Measurements from ENCODE around the gene PLBD1. TPM values are rescaled to one million over a fixed set of nuclear protein-coding genes. Genes with fewer than 3 reads are reported as not detected.

PLBD1 gene
- total RNA-seq, 1 experiment from 2014 or later: not detected

DNA sequence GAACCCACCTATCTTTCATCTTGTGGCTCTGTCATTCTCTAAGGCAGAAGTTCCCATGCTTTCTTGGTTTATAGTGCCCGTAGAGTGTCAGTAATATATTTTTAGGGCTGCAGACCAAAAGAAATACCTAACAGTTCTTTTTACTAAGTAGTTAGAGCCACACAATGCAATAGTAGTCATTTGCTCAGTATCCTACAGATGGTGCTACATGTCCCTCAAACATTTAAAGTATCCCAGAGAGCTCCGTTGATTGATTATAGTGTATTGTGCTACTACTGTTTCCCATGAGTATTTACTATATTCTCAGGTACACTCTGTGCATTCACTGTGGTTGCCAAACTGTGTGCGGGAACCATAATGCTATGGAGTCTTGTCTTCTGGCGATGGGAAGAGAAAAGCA is 4.7 kb upstream of the PLBD1 start:
- DNase-seq (ENCODE audit: low spot score): no peak
- in situ Hi-C loops (cut with HindIII; ENCODE audit: low sequenced_read_pairs): no loop called here

DNA sequence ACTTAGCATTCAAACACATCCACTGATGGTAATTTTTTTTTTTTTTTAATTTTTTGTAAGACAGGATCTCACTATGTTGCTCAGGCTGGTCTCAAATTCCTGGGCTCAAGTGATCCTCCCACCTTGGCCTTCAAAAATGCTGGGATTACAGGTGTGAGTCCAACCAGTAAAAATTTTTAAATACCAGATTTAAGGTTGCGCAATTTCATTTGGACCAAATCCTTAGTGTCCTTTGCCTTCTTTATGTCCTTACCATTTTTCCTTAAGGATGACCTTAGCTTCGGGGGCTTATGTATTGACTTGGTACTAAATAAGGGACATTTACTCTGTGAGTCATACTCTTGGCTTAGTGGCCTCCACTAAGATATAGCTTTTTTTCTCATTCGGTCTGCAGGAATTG is 4.1 kb upstream of the PLBD1 start:
- in situ Hi-C loops (cut with HindIII; ENCODE audit: low sequenced_read_pairs): no loop called here
- no peak for DNase-seq (ENCODE audit: low spot score)

GRCh38 chr12:14570231-14570630 is 2.5 kb upstream of the PLBD1 start:
- DNase-seq (ENCODE audit: low spot score): no peak
- in situ Hi-C loops (cut with HindIII; ENCODE audit: low sequenced_read_pairs): no loop called here

- in situ Hi-C loops (cut with HindIII; ENCODE audit: low sequenced_read_pairs): no loop called here
- no peak for DNase-seq (ENCODE audit: low spot score)
These were observed 3.2 kb downstream of the PLBD1 start for GRCh38 chr12:14564336-14564959.

DNA sequence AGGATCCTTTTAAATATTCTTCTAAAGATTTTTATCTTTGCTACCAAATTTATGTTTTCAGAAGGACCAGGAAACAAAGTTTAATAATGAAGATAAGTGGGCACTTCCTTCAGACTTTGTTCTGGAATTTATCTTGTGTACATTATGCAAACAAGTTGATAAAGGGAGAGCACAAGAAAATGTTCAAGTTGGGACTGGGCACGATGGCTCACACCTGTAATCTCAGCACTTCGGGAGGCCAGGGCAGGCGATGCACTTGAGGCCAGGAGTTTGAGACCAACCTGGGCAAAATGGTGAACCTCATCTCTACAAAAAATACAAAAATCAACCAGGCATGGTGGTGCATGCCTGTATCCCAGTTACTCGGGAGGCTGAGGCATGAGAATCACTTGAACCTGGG is 4.6 kb downstream of the PLBD1 start:
- in situ Hi-C loops (cut with HindIII; ENCODE audit: low sequenced_read_pairs): no loop called here
- DNase-seq (ENCODE audit: low spot score): no peak

- in situ Hi-C loops (cut with HindIII; ENCODE audit: low sequenced_read_pairs): no loop called here
- DNase-seq (ENCODE audit: low spot score): no peak
These were observed 5.4 kb downstream of the PLBD1 start for GRCh38 chr12:14562279-14562678.

GRCh38 chr12:14561677-14562238 is 5.9 kb downstream of the PLBD1 start:
- DNase-seq (ENCODE audit: low spot score): no peak
- in situ Hi-C loops (cut with HindIII; ENCODE audit: low sequenced_read_pairs): no loop called here

GRCh38 chr12:14560904-14561574 is 6.6 kb downstream of the PLBD1 start:
- in situ Hi-C loops (cut with HindIII; ENCODE audit: low sequenced_read_pairs): no loop called here
- no peak for DNase-seq (ENCODE audit: low spot score)

- DNase-seq (ENCODE audit: low spot score): no peak
- in situ Hi-C loops (cut with HindIII; ENCODE audit: low sequenced_read_pairs): no loop called here
These were observed 9.2 kb downstream of the PLBD1 start for GRCh38 chr12:14558473-14558959.

DNA sequence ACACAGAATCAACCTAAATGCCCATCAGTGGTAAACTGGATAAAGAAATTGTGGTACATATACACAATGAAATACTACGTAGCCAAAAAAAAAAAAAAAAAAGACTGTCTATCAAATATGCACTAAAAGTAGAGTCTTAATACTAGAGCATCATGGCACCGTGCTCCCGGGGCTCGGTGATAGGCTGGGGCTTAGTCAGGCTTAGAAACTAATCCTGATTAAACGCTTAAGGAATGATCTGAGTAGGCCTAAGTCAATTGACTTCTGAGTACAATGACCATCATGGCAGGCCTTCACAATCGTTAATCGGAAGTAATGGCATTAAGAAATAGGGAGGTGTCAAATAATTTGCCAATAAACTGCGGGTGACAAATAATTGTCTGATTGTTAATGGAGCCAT is 9.7 kb downstream of the PLBD1 start:
- in situ Hi-C loops (cut with HindIII; ENCODE audit: low sequenced_read_pairs): no loop called here

DNA sequence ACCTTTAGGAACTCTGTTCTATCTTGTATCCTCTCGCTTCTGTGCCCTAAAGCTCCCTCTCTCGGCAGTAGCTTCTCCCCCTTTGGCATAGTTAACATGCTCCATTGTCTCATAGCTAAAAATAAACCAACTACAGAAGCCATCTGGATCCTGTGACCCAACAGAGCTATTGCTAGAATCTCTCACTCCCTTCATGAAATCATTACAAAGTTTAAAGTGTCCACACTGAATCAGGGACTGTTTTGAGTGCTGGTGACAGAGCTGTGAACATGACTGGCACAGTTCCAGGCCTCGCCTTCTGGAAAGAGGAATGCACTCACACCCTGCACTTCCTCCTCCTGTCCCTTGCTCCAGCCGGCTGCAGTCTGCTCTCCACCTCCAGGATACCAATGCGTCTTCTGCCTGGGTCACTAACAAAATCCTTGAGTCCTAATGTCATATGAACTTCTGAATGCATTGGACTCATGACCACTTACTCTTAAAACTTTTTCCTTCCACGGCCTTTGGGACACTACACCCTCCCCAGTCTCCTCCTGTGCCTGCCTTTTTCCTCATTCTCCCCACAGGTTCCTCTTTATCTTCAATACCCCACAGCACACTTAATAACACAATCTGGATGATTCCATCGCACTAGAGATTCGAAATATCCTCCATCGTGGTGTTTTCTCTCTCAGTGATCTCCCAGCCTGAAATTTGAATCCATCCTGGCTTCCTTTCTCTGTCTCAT is 13.2 kb downstream of the PLBD1 start:
- DNase-seq (ENCODE audit: low spot score): peak; percentile 66
- in situ Hi-C loops (cut with HindIII; ENCODE audit: low sequenced_read_pairs): no loop called here

More for the DNA sequence above, 9.7 kb downstream of the PLBD1 start:
- DNase-seq (ENCODE audit: low spot score): no peak

DNA sequence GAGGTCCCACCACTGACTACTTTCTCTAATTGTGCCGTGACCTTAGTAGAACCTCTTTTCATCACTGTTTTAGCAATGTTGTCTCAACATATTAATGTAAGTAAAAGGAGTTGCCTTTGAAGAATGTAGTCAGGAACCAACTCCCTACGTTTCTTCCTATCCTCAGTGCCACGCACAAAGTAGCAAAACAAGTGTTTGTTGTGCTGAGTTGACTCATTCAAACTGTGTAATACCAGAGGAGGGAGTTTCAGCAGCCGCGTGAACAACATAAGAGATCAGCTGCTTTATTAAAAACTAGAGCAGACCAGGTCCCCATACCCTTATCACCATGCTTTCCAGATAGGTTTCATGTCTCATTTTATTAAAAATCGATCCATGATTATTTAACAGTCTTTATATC is 19.1 kb downstream of the PLBD1 start:
- no peak for DNase-seq (ENCODE audit: low spot score)
- in situ Hi-C loops (cut with HindIII; ENCODE audit: low sequenced_read_pairs): no loop called here

- in situ Hi-C loops (cut with HindIII; ENCODE audit: low sequenced_read_pairs): no loop called here
- DNase-seq (ENCODE audit: low spot score): no peak
These were observed 20.1 kb downstream of the PLBD1 start for GRCh38 chr12:14547571-14547970.

- no peak for DNase-seq (ENCODE audit: low spot score)
- in situ Hi-C loops (cut with HindIII; ENCODE audit: low sequenced_read_pairs): no loop called here
These were observed 22.2 kb downstream of the PLBD1 start for GRCh38 chr12:14545144-14546124.

DNA sequence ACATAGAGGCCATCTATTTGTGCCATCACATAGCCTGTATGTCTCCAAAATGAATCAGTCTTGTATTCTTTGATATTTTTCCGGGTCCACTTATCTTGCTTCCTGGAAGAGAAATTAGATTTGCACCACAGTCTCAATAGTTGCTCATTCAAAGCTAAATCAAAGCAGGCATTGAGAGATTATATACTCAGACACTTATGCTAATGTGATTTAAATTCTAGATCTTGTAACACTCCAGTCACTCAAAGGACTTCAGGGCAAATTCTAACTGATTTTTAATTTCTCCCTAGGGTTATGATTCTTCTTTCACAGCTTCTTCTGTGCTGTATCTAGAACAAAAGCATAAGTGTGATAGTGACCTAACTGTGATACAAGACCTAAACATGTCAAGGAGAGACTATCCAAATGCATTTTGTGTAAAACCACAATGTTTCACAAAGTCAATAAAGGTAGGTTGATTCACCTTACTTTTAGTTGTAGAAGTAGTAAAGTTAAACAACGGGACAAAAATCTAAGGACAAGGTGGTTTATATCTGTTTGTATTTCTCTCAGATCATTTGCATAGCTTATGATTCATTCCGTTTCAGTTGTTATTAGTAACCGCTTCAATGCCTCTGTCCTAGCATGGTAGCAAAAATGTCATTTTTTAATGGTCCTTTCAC is 26.8 kb downstream of the PLBD1 start:
- no peak for DNase-seq (ENCODE audit: low spot score)
- in situ Hi-C loops (cut with HindIII; ENCODE audit: low sequenced_read_pairs): no loop called here

DNA sequence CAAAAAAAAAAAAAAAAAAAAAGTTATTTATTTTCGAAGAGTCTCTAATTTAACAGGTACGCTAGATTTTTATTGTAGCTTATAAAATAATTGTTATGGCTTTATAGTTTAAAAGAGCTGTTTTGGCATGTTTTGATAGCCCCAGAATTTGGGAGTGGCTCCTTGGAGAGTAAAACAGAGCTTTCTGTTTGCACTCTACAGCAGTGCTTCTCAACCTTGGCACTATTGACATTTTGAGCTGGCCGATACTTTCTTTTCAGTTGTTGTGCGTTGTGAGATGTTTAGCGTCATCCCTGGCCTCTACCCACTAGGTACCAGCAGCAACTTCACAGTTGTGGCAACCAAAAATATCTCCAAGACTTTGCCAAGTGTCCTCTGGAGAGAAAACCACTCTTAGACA is 30.6 kb downstream of the PLBD1 start:
- DNase-seq (ENCODE audit: low spot score): no peak
- in situ Hi-C loops (cut with HindIII; ENCODE audit: low sequenced_read_pairs): no loop called here

DNA sequence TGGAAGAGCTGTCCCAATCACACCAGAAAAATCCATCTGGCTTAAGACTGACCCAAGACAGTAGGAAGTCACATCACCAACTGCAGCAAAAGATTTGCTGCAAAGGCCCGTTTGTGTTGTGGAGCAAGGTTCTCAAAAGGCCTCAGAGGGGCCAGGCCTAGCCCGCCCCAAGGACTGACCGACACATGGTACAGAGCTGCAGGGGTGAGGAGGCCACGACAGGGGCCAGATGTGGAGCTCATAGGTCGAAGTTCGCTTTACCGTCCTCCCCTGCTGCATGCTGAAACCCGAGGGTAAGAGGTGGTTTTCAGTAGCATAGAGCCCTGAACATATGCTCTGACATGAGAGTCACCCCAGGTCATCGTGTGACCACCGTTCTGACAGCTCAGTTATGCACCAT is 35.5 kb downstream of the PLBD1 start:
- DNase-seq (ENCODE audit: low spot score): no peak
- in situ Hi-C loops (cut with HindIII; ENCODE audit: low sequenced_read_pairs): no loop called here

GRCh38 chr12:14525964-14526363 is 41.7 kb downstream of the PLBD1 start:
- DNase-seq (ENCODE audit: low spot score): no peak
- in situ Hi-C loops (cut with HindIII; ENCODE audit: low sequenced_read_pairs): no loop called here
